Stimulated activated CD4-positive, alpha-beta T cell treated with anti-CD3 and anti-CD28 coated beads, Interleukin-2, amount 100 ng/mL, for 48 hours (primary cell): ENCODE results near the gene RPL31.

Experiments used
- DNase-seq, 2 donors: peaks; one replicate each; pipeline ENCODE4 v3.0.0-alpha.2; 2020

RPL31 gene

DNA sequence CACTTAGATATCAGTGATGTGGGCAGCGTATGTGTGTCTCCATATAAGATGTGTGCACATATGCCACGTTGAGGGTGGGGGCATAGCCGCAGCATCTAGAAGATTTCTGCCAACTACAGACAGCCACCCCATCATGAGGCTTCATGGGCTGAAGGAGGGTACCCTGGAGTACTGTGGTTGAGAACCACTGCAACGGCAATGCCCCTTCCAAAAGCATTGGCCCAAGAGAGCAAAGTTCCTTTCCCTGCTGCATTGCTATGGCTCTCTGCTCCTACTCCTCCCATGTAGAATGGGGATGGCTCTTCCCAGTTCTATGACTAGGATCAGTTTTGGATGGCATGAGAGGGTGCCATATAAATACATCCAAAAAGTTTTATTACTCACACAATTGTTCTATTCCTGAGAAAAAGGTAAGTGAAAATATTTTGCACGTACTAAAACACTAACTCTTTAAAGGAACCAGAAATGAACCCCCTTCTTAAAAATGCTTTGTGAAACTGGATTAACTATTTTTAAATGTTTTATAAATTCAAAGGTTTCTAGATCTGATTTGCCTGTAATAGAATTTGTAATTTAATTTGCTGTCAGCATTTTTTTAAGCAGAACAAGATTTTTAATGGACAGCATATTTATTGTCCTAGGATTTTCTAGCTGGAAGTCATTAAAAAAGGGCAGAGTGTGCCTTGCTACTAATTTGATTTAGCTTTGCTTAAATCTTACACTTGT lies 4.4 kb upstream of the RPL31 start:
- DNase-seq, result no peak

GRCh38 chr2:100998235-100998573 lies 3.9 kb upstream of the RPL31 start:
- no peak for DNase-seq

DNA sequence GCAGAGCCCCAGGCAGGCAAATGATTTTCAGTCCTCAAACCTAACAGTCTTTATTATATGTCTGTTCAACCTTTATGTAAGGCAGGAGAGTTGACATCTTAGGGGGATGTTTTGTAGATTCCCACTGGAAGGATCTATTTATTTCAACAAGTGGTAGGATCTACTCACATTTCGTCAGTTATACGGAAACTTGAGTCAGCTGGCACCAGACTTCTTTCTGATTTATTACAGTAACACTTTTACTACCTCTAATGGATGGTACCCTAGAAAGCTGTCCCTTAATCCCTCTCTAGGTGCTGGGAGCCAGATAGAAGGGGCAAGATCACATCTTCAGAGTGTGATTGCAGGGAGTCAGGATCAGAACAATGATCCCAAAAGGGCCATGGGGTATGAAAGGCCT lies 2.1 kb upstream of the RPL31 start:
- no peak for DNase-seq

DNA sequence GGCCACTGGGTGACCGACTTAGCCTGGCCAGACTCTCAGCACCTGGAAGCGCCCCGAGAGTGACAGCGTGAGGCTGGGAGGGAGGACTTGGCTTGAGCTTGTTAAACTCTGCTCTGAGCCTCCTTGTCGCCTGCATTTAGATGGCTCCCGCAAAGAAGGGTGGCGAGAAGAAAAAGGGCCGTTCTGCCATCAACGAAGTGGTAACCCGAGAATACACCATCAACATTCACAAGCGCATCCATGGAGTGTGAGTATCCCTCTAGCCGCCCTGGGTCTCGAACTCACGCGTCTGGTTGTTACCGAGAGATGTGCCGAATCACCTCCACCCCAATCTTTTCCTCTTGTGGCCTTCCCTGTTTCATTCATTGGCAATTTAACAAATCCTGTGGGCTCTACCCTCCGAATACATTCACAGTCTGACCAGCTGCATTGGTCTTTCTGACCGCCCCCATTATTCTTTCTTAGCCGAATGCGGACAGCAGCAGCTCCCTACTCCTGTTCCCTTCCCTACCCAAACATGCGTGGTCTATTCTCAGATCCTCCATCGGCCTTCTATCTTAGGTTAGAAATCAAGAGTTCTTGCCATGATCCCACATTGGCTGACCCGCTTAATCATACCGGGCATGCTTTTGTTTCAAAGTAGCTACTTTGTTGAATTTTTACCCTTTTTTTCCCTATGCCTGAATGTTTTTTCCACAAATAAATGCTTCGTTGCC lies 631 bp downstream of the RPL31 start:
- no peak for DNase-seq

GRCh38 chr2:101003278-101003775 lies 1.2 kb downstream of the RPL31 start:
- DNase-seq, result no peak

- DNase-seq, result no peak
These were observed 2.7 kb downstream of the RPL31 start for GRCh38 chr2:101004620-101005325.

DNA sequence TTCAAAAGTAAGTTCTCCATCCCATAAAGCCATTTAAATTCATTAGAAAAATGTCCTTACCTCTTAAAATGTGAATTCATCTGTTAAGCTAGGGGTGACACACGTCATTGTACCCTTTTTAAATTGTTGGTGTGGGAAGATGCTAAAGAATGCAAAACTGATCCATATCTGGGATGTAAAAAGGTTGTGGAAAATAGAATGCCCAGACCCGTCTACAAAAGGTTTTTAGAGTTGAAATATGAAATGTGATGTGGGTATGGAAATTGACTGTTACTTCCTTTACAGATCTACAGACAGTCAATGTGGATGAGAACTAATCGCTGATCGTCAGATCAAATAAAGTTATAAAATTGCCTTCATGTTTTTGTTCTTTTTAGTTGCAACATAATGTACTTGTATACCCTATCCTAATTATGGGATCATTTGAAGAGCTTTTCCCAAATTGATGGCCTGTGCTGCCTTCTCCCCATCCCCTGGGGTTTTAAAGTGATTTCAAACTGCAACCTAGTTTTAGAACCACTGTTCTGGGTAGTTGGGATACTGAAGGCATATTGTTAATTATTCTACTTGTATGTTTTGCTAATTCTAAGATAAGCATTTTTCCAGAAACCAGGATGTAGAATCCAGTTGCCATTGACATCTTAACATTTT lies 4.1 kb downstream of the RPL31 start:
- DNase-seq, result no peak

DNA sequence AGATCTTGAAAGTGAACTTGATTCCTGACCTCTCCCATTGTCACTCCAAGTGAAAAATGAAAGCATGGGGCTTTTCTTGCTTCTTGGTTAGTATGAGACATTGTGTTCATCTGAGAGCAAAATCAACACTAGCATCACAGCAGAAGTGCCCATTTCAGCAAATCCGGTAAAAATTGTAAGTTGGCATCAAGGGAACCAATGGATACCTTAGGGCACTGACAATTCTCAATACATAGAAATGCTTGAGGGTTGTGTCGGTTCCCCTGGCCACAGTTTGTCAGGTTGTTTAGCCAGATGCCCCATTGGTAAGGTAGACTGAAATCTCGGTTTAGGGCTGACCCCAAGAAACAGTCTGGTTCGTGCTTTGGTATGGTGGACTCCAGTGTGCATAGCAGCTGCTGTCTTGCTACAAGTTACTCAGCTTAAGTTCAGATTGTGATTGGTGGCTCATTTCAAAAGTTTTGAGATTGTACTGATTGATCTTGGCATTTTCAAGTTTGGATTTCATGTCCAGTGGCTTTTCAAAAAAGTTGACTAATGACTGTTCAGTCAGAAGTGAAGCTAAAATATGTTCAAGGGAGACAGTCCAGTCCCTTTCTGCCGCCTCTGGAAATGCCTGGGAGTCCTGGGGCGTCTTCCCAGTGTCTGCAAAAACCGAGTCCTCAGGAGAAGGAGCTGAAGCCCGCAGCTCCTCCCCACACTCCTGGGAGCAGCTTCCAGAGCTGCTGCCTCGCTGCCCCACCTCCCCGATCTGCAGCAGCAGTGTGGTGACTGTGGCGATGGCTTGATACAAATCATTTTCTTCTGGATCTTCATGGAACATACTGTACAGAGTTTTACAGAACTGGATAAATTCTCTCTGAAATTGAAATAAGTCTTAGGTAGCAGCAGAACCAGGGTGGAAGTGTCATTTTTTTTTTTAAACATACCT lies 5.6 kb downstream of the RPL31 start:
- no peak for DNase-seq

- no peak for DNase-seq
These were observed 9.1 kb downstream of the RPL31 start for GRCh38 chr2:101011152-101011551.

- DNase-seq, result no peak
These were observed 10.1 kb downstream of the RPL31 start for GRCh38 chr2:101012054-101012705.

- DNase-seq, result peak; percentile 46 to 51
These were observed 10.7 kb downstream of the RPL31 start for GRCh38 chr2:101012706-101013181.

DNA sequence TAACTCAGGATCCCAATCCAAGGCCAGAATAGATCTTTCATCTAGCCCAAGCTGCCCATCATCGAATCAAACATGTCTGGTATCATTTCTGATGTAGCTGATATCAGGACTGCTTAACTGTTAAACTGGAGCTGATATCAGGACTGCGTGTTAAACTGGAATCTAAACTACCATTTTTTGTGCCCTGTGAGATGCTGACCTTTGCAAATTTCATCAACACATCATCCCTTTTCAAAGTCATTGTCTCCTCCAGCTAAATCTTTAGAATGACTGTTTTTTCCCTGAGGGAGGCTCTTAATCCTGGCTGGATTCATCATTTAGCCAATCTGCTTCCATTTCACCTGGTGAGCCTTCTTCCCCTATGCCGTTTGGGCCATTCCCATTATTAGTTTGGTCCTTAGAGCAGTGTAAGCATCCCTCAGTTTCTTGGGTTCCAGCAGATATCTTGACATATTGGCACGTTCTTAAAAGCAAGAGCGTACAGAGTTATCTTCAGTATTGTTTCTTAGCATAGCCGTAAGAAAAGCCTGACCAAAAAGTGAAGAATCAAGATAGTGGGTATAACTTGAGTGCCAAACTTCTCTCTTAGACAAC lies 12.3 kb downstream of the RPL31 start:
- no peak for DNase-seq

DNA sequence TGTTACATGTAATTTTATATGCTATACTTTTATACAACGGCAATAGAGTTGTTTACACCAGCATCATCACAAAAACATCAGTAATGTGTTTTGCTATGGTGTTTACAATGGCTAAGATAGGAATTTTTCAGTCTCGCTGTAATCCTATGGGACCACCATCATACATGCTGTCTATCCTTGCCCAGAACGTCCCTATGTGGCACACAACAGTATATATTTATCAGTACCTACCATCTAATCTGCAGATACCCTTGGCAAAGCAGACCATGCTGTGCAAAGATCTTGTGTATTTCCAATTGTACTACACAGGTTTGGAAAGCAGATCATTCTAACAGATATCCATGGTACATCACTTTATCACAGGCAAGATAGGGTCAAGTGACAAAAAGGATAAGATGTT lies 15.3 kb downstream of the RPL31 start:
- no peak for DNase-seq

DNA sequence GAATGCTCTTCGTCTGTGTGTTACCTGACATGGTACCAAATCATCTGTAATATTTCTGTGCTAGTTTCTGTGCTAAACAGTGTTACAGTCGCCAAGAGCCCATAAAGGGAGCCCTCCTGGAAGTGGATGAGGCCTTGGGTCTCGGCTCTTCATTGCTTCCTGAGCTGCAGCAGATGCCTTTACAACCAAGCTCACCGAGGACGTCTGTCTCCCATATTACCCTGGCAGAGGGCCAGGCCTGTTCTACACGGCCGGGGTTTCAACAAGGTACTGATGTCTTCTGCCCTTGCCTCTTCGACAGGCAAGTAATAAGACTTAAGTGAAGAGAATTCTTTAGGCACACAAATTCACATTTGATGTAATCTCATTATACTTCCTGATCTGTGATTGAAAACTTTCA lies 16.8 kb downstream of the RPL31 start:
- no peak for DNase-seq

DNA sequence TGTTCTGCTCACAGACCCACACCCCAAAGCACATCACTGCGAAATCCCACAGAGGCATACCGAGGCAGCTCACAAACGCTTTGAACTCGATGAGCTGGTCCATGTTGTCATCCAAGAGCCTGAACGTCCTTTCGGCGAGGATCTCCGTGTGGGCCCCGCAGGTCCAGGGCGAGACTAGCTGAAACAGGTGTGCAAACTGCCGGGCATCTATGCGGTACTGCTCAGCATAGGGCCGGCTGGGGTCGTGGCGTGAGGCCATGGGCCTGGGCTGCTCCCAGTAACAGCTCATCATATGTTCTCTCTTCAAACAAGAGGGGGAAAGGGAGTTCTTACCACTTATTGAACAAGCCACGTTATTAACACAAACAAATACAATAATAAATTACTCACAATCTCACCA lies 20.1 kb downstream of the RPL31 start:
- no peak for DNase-seq

GRCh38 chr2:101023327-101024107 lies 21.4 kb downstream of the RPL31 start:
- DNase-seq, result no peak

DNA sequence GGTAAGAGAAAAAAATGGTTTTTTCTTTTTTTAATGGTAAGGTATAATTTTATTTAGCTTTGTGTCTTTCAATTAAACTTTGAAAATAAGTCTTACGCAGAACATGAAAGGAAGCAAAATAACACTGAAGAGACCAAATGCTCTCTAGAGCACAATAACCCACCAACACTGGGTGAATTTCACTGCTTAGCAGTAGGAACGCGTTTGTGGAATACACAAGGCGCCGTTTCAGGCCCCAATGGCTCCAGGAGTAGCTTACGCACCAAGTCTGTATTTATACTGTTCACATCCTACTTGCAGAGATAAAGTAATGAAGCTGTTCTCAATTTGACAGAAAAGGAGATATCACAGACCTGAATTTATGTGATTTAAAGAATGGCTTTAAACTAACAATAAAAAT lies 23.5 kb downstream of the RPL31 start:
- DNase-seq, result no peak

GRCh38 chr2:101026253-101026701 lies 24.2 kb downstream of the RPL31 start:
- DNase-seq, result no peak

DNA sequence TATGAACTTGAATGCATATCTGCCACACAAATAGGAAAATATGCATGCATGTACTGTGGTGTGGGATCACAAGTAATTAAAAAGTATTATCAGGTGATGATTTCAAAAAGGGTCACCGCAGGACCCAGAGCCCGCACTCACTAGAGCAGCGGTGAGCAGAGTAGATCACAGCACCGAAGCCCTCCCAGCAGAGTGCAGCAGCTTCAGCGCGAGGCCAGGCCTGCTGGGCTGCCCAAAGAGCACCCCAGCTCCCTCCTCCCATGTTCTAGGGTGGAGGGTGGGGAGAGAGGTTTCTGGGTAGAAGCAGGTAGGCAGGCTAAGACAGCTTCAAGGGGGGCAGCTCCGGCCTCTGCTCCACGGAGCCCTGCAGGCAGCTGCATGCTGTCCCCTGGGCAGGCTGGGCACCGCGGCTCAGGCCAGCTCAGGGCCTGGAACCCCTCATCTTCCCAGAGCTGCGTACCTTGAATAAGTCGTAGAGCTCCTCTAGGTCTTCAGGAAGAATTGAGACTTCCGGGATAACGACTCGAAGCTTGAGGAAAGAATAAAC lies 24.9 kb downstream of the RPL31 start:
- DNase-seq, result no peak

GRCh38 chr2:101027852-101028251 lies 25.8 kb downstream of the RPL31 start:
- DNase-seq, result no peak
